HG03520 (cell line): ENCODE data around the gene SLC9A9.
"Not testable (repeated sequence)": the region's sequence is repeated elsewhere in the genome, so short reads cannot be mapped to it uniquely, and the experiment has no call there.

Experiments
- ATAC-seq: cut with Tn5 transposase; IDR thresholded peaks from one replicate; pipeline ENCODE4 v1.9.1; 2021; ENCODE audit warnings: mild to moderate bottlenecking, moderate library complexity; ENCODE audit not compliant: unreplicated experiment

SLC9A9 gene

DNA sequence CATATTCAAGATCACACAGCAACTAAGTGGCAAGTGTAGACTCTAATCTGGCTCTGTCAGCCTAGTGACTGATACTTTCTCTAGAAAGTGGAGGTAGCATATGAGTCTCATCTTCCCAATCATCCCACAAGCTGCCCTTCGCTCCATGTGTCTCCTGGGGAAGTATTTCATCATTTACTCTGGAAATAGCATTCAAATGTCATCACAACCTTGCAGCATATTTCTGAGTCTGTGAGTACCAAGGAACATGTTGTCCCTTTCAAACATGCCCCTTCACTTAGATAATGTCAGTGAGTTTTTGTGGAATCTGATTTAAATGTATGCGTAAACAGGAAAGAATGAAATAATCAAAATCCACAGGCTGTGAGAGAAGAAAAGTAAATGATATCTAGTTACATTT lies 322.9 kb downstream of the SLC9A9 start:
- no peak for ATAC-seq

DNA sequence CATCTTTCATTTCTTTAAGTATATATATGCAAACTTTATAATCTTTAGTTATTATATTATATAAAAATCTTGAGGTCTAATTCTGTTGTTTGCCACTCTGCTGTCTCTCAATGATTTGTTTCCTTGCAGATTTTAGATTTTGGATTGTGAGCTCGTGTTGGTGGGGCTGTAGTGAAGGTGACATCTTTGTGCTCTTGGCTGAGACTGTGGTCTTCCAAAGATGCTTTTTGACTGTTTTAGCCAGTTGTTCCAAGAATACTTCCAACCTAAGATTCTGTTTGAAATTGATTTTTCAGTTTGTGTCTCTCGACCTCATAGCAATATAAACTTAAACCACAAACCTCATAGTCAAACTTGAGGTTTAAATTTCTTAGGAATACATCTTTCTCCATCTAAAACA lies 326.5 kb downstream of the SLC9A9 start:
- ATAC-seq = no peak

DNA sequence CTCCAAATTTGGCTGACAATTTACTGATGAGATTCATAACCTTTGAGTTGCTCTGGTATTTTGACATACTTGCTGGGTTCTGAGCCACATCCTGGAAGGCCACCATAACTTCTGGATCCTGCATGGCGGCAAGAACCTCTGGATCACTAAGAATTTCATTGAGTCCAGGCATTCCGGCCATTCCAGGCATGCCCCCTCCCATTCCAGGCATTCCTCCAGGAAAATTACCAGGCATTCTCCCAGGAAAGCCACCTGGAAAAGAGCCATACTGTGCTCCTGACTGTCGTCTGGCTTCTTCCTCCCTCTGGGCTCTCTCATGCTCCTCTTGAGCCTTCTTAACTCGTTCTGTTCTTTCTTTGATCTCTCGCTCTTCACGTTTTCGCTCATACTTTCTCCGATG lies 331.1 kb downstream of the SLC9A9 start:
- ATAC-seq = not testable (repeated sequence)

DNA sequence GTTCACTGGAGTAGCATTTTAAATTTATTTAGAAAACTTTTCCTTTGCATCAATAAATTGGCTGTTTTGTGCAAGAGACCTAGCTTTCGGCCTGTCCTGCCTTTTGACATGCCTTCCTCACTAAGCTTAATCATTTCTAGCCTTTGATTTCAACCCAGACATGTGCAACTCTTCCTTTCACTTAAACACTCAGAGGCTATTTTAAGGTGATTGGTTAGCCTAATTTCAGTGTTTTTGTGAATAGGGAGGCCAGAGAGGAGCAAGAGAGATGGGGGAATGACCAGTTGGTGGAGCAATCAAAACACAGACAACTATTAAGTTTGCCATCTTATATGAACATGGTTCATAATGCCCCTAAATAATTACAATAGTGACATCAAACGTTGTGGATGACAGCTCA lies 333.4 kb downstream of the SLC9A9 start:
- no peak for ATAC-seq

DNA sequence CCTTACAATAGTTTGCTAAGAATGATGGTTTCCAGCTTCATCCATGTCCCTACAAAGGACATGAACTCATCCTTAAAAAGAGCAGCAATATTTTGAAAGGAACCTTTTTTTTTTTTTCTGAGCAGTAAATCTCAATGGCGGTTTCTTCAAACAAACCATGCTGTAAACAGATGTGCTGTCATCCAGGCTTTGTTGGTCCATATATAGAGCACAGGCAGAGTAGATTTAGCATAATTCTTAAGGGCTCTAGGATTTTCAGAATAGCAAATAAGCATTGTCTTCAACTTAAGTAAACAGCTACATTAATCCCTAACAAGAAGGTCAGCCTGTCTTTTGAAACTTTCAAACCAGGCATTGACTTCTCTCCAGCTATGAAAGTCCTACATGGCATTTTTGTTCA lies 334.2 kb downstream of the SLC9A9 start:
- no peak for ATAC-seq

DNA sequence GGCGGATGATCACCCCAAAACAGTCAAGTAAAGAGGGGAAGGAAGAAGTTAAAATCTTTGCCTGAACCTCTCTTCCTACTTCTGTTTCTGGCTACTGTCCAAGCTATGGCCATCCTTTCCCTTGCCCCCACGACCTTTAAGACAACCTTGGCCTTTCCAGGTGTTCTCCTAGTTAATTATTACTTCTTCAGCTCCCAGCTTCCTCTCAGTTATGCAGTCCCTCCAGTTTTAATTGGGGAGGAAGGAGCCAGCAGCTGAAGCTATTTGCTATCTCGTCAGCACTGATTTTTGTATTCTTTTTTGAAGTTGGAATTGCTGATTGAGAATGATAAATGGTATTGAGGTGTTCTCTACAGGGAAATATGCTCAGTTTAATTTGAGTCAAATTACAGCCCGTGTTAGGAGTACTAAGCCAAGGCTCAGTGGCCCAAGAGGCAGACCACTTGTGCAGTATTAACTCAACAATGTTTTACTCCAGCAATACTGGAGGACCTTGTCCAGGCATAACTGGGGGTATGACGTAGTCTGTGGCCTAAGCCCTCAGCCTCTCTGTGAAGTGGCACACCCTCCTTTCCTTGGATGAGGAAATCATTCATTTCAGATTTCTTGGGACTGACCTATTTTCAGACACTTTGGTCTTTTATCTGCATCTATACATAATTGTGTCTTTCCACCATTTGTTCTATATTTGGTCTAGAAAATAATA lies 336.9 kb downstream of the SLC9A9 start:
- no peak for ATAC-seq

DNA sequence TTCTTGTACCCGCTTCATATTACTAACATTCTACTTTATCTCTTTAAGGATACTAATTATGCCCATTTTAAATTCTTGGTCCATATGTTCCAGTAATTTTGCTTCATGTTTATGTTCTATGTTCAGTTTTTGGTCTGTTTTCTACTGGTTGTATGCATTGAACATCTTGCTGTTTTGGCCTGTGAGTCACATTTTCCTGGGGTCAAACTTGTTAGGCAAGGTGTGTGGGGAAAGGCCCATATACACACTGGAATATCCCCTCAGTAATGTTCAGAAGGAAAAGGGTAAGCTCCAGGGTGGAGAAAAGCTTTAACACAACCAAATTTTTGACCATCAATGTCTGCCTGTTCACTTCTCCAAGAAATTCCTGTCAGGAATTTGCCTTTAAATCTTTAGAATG lies 337.7 kb downstream of the SLC9A9 start:
- no peak for ATAC-seq

DNA sequence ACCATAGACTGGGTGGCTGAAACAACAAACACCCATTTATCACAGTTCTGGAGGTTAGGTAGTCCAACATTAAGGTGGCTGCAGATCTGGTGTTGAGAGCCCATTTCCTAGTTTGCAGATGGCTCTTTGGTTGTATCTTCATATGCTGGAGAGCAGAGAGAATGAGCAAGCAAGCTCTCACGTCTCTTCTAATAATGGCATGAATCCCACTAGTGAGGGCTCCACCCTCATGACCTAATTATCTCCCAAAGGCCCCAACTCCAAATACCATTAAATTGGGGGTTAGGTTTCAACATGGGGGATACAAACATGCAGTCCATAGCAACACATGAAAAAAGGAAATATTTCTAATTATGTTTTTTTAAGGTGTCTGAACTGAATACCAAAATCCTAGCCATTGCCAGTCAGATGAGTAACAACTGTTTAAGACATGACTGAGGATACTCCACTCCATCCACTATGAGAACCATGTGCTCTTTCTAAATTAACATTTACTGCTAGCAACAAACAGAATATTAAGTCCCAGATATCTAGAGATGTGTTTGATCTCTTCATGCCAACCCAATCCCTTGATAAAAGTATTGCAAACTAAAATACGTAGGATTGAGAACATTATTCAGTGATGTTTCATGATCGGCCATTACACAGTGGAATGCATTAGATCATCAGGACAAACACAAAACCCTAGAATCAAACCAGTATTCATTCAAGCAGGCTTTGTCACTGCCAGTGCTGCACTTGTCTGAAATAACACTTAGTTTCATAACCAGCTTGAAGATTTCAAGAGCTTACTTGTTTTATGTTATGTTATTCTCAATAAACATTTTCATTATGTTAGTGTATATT lies 340.3 kb downstream of the SLC9A9 start:
- no peak for ATAC-seq

DNA sequence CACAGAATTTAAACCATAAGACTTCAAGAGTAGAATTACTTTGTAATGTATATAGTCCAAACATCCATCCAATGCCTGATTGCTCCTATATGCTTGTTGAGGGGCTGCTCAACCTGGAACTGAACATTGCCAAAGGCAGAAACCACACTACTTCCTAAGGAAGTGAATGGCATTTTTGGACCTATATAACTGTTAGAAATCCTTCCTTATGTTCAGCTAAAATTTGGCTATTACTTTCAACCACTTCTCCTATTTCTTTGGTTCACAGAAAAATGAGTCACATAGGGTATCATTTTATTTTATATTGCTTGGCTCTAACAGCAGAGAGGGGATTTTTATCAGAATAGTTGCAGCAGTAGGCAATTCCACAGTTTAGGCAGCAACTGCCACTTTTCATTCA lies 342.1 kb downstream of the SLC9A9 start:
- ATAC-seq = no peak

DNA sequence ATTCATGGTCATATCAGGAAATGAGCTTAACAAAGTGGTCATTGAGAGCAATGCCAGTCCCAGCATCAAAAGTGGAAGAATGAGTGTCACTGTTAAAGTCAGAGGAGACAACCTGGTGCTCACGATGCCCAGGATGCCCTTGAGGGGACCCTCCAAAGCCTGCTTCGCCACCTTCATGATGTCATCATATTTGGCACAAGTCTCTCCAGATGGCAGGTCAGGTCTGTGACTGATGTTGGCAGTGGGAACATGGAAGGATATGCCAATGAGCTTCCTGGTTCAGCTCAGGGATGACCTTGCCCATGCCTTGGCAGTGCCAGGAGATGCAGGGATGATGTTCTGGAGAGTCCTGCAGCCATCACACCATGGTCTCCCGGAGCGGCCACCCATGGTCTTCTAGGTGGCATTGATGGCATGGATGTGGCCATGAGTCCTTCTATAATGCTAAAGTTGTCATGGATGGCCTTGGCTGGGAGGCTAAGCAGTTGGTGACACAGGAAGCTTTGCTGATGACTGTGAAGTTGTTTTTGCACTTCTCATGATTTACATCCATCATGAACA lies 344.9 kb downstream of the SLC9A9 start:
- ATAC-seq = no peak

DNA sequence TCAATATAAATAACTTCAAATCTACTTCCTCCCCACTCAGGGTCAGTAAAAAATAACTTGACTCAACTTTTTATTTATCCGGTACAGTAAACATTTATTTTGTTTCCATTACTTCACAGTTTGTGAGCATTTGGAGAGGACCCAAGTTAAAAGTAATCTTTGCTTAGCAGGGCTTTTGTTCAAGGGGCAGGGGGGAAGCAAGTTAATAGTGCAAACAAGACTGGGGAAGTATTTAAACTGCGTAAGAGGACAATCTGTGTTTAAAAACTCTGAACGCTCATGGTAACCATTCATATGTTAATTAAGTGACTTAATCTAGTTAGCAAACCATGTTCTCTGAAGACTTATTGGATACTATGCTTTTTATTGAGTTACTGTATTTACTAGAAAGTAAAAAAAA lies 346.2 kb downstream of the SLC9A9 start:
- ATAC-seq = no peak

DNA sequence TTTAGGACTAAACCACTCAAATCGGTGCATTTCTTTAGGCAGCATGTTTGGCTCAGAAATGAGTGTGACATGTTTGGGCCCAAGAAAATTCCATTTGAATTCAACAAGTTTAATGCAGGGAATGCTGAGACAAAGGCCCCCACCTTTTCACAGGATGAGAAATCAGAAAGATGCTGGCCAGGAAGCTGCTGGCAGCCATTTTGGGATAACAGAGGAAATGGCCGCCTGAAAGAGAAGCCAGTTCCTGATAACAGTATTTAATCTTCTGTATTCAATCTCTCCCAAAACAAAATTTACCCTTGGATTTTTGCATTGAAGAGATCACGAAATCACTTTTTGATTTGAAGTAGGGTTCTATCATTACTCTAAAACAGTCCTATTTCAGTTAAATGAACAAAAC lies 350.9 kb downstream of the SLC9A9 start:
- no peak for ATAC-seq

DNA sequence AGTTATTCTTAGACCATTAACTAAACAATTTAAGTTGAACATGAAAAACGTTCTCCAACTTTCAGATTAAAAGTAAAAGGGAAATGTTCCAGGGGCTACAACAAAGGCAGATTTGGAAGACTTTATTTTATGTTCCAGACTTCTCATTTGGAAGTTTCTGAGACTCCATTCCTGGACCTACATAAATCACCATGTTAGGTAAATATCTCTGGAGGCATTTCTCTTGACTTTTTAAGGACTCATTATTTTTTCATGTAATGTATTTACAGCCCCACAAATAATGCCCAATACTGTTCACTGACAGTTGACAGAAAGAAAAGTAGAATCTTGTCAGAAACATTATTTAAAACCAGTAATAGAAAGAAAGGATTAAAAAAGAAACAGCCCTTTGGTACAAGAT lies 352.1 kb downstream of the SLC9A9 start:
- no peak for ATAC-seq

DNA sequence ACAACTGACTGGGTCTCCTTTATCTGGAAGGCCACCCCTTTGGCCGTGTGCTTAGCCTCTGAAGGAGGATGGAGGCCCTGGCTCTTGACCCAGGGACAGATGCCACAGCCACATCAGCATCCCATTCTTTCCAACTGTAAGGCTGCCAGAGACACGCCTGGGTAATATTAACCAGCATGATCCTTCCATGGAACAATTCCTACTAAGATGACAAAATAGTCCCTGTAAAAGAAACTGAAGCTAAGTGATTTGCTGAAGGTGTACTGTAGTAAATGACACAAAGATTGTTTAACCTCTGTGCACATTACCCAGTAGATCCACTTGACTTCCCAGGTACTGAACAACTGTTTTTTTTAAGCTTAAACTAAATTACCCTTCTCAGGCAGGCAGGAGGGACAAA lies 352.7 kb downstream of the SLC9A9 start:
- ATAC-seq = no peak

DNA sequence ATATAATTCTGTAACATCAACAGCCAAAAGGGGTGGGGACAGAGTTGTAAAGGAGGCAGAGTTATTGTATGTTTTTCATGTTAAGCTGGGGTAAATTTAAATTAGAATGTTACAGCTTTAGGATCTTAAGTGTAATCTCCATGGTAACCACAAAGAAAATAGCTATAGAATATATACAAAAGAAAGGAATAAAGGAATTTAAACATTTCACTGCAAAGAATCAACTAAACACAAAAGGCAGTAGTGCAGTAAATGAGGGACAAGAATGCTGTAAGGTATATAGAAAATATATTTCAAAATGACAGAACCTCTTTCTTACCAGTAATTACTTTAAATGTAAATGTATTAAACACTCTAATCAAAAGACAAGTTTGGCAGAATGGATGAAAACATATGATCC lies 361.7 kb downstream of the SLC9A9 start:
- no peak for ATAC-seq

DNA sequence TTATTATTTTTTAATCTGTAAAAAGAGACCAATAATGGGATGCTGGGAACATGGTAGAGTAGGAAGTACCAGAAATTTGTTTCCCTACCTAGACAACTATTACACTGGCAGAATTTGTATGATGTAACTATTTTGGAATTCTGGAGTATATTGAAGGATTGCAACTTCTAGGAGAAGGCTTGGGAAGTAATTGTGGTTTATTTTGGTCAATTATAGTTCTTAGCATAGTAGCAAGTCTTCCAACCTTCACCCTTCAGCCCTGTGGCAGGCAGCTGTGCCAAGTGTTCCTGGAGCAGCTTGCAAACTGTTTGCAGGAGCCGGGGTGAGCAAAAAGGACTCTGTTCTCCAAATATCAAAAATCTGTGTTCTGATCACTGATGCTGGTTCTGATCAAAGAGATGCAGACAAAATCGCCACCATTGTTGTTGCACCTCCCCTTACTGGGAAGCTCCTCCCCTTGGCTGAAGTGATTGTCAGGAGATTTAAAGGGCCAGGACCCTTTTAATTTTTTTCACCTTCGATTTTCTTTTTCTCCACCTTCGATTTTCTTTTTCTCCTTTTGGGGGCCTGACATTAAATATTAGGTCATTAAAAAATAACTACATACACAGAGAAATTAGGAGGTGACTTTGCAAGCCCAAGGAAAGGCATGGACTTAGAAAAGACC lies 363.3 kb downstream of the SLC9A9 start:
- ATAC-seq = no peak

DNA sequence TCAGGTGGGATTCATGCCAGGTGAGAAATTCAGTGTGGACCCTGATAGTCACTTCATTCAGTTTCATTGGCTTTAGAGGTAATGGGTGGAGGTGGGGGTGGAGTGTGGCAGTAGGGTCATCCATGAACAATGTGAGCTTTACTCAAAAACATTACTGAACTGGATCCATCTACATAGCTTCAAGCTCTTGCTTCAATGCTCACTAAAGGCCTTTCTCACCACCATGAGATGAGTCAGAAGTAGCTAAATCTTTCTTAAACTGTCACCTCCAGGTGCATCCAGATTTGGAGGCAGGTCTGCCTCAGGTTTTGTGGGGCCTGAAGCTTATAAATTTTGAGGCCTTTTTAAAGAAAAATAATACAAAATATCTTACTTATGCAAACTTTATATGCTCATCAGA lies 365.1 kb downstream of the SLC9A9 start:
- ATAC-seq = no peak

DNA sequence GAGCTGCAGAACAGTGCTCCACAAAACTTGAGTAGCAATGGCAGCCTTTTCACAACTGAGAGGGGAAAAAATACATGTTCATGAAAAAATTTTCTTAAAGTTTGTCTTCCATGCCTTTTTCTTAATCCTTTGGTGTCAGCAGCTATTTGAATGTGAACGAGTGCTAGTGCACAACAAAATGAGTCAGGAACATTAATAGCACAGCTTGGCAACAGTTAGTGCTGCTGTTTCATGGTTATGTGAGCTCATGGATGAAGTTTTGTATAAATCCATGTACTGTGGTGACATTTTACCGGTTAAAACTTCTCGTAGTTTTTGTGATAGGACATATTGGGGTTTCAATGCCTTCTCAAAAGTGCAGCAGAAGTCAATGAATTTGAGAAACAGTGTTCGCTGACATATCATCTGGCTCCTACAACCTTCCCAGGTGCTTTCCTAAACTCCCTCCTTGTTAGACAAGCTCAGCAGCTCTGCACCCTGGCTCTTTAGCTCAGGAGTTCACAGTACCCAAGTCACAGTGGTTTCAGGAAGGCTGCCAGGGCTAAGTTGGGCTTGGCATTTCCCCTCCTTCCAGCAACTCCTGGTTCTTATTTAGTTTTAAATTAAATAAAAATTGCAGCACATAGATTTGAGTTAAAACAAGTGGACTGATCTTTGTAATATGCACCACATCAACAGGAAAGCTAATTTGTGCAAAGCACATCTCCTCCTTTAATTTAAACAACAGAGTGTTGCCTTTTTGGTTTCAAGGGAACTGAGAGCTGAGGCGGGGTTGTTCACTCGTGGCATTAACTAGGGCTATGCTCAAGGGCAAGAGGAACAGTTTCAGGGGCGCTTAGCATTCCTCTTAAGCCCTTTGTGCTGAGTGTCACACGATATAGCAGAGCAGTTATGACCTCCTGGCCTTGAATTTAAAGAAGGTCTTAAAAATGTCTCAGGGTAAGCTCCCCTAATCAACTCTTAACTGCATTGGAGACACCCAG lies 365.9 kb downstream of the SLC9A9 start:
- ATAC-seq = no peak

DNA sequence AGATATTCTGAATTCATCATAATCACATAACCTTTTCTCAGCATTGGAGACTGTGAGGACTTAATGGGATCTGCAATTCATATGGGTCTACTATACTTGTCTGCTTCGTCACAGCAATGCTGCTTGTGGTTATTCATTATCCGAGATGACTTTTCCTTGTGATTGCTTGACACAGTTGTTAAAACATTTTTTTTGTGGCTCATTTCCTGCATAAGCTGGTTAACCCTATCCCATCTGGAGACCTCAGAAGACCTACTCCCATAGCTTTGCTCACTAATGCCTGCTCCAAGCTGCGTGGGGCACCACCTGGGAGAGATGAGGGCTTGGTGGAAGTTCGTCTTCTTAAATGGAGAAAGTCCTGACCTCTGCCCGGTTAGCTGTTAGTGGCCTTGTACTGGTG lies 367.9 kb downstream of the SLC9A9 start:
- no peak for ATAC-seq

DNA sequence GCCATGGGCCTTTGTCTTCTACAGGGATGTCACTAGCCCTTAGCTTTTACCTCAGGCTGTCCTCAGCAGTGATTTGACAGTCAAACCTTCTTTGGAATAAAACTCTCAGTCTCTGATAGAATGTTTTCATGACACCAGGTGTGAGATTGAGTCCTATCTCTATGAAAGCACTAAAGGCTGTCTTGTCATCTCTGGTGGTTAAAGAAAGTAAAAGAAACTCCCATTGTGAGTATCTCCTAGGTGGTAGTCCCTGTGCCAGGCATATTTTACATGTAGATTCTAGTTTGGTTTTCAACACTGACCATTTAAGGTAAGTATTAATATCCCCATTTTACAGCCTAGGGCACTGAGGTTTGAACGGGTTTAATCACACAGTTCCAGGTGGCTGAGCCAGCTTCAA lies 368.5 kb downstream of the SLC9A9 start:
- no peak for ATAC-seq
